KMS-11 (cell line): Measurements from ENCODE around the gene PDE4D.
A peak's percentile ranks its signal among the peaks of the same experiment; 100 is the strongest.

Experiments used
- H2AFZ ChIP-seq: fragments of 200-600 bp; sonication (generic); 2 replicates; pipeline ENCODE4 v1.6.1; 2016; ENCODE audit warnings: antibody characterized with exemption, mixed run types, low read depth
- H3K27ac ChIP-seq: fragments of 200-600 bp; sonication (generic); 2 replicates; pipeline ENCODE4 v1.6.1; 2016; ENCODE audit warnings: mild to moderate bottlenecking, mixed run types
- H3K27me3 ChIP-seq: fragments of 200-600 bp; sonication (generic); 2 replicates; pipeline ENCODE4 v1.6.1; 2017; ENCODE audit warnings: mild to moderate bottlenecking, low read depth, mixed run types, moderate library complexity; ENCODE audit not compliant: insufficient read depth
- H3K36me3 ChIP-seq: fragments of 200-600 bp; sonication (generic); 2 replicates; pipeline ENCODE4 v1.6.1; 2017; ENCODE audit warnings: mild to moderate bottlenecking, mixed run types; ENCODE audit not compliant: insufficient read depth
- H3K4me1 ChIP-seq: fragments of 200-600 bp; sonication (generic); 2 replicates; pipeline ENCODE4 v1.6.1; 2016; ENCODE audit warnings: mild to moderate bottlenecking, low read depth, mixed run types; ENCODE audit not compliant: poor library complexity, severe bottlenecking
- H3K4me2 ChIP-seq: fragments of 200-600 bp; sonication (generic); 2 replicates; pipeline ENCODE4 v1.7.0; 2016; ENCODE audit warnings: mild to moderate bottlenecking, mixed run types
- H3K4me3 ChIP-seq: fragments of 200-600 bp; sonication (generic); IDR thresholded peaks from 2 replicates; pipeline ENCODE4 v1.6.1; 2017; ENCODE audit warnings: low read depth, low read length, mixed read lengths; ENCODE audit not compliant: insufficient read depth
- H3K79me2 ChIP-seq: fragments of 200-600 bp; sonication (generic); 2 replicates; pipeline ENCODE4 v1.6.1; 2016; ENCODE audit warnings: low read depth, mixed run types; ENCODE audit not compliant: insufficient read depth
- H3K9ac ChIP-seq: fragments of 200-600 bp; sonication (generic); 2 replicates; pipeline ENCODE4 v1.6.1; 2016; ENCODE audit warnings: mild to moderate bottlenecking, mixed run types
- H4K20me1 ChIP-seq: fragments of 200-600 bp; sonication (generic); 2 replicates; pipeline ENCODE4 v1.6.1; 2016; ENCODE audit warnings: mild to moderate bottlenecking, mixed run types; ENCODE audit not compliant: insufficient read depth
- CTCF ChIP-seq: fragments of 200-600 bp; sonication (generic); conservative IDR thresholded peaks from 2 replicates; pipeline ENCODE4 v1.6.1; 2017; ENCODE audit warnings: low read depth, mild to moderate bottlenecking, antibody characterized with exemption, low read length, moderate library complexity, mixed read lengths

The PDE4D gene

GRCh38 chr5:59299006-59299405, 594.5 kb downstream of the PDE4D start:
- Histone ChIP-seq H3K27me3 (no peaks in the 10 kb centered on the region), H3K4me2 (no peak overlapping the region), H3K4me1 (peaks cover 11% of the 10 kb centered on the region), H3K36me3 (no peaks in the 10 kb centered on the region), H4K20me1 (no peaks in the 10 kb centered on the region), H3K79me2 (no peaks in the 10 kb centered on the region), H3K9ac (no peak overlapping the region), H2AFZ (no peak overlapping the region), H3K4me3 (no peak overlapping the region), H3K27ac (no peak overlapping the region)
- no peak for TF ChIP-seq CTCF

- H3K79me2 ChIP-seq = no peaks in the 10 kb centered on the region
- peak overlapping the region; percentile 39; the same call in 1 of the 2 replicates for H2AFZ ChIP-seq
- H3K36me3 ChIP-seq = no peaks in the 10 kb centered on the region
- H3K27me3 ChIP-seq = no peaks in the 10 kb centered on the region
- no peak overlapping the region for H3K4me3 ChIP-seq
- H4K20me1 ChIP-seq = no peaks in the 10 kb centered on the region
- no peak for TF ChIP-seq CTCF
- H3K9ac ChIP-seq = no peak overlapping the region
- H3K4me2 ChIP-seq = peak overlapping the region; percentile 33
- no peak overlapping the region for H3K27ac ChIP-seq
- H3K4me1 ChIP-seq = peaks cover 11% of the 10 kb centered on the region
Observed at GRCh38 chr5:59296317-59297264, 596.9 kb downstream of the PDE4D start.

- Histone ChIP-seq H3K27me3 (no peaks in the 10 kb centered on the region), H3K4me3 (no peak overlapping the region)
Observed at GRCh38 chr5:59293700-59294099, 599.8 kb downstream of the PDE4D start.

GRCh38 chr5:59291941-59292340, 601.6 kb downstream of the PDE4D start:
- H3K4me2 ChIP-seq = no peak overlapping the region
- no peaks in the 10 kb centered on the region for H3K79me2 ChIP-seq
- no peaks in the 10 kb centered on the region for H4K20me1 ChIP-seq
- H3K27ac ChIP-seq = no peak overlapping the region
- no peak overlapping the region for H3K4me3 ChIP-seq
- no peak for TF ChIP-seq CTCF
- no peak overlapping the region for H2AFZ ChIP-seq
- no peaks in the 10 kb centered on the region for H3K36me3 ChIP-seq
- peaks cover 2% of the 10 kb centered on the region for H3K4me1 ChIP-seq
- H3K9ac ChIP-seq = no peak overlapping the region
- no peaks in the 10 kb centered on the region for H3K27me3 ChIP-seq

More at GRCh38 chr5:59293700-59294099, 599.8 kb downstream of the PDE4D start:
- Histone ChIP-seq H2AFZ (no peak overlapping the region), H3K79me2 (no peaks in the 10 kb centered on the region), H4K20me1 (no peaks in the 10 kb centered on the region), H3K9ac (no peak overlapping the region), H3K4me1 (peaks cover 11% of the 10 kb centered on the region), H3K27ac (no peak overlapping the region), H3K36me3 (no peaks in the 10 kb centered on the region), H3K4me2 (no peak overlapping the region)
- TF ChIP-seq CTCF = no peak
